Vagina (tissue), 2 donors: ENCODE data around the gene PHKG1. TPM values are rescaled to one million over a fixed set of nuclear protein-coding genes. Genes with fewer than 3 reads are reported as not detected.
"Not testable (repeated sequence)": the region's sequence is repeated elsewhere in the genome, so short reads cannot be mapped to it uniquely, and the experiment has no call there.

Experiments
- DNase-seq, 2 donors: peaks; one replicate each; pipeline ENCODE4 v3.0.0-alpha.2; 2017; ENCODE audit errors: extremely low spot score in 2 of 2
- H3K27ac ChIP-seq: fragments of 200-600 bp; sonication (generic); one replicate; pipeline ENCODE4 v1.5.1; 2019
- H3K27me3 ChIP-seq: fragments of 200-600 bp; sonication (generic); one replicate; pipeline ENCODE4 v1.5.1; 2019
- H3K36me3 ChIP-seq, 2 donors: fragments of 200-600 bp; sonication (generic); one replicate each; pipeline ENCODE4 v1.5.1; 2017 to 2019
- H3K4me1 ChIP-seq: fragments of 200-600 bp; sonication (generic); one replicate; pipeline ENCODE4 v1.5.1; 2019
- H3K4me3 ChIP-seq, 2 donors: fragments of 200-600 bp; sonication (generic); 1 replicate in 1 of 2; 2 replicates in 1 of 2; pipeline ENCODE4 v1.5.1; 2016 to 2019
- H3K9me3 ChIP-seq: fragments of 200-600 bp; sonication (generic); one replicate; pipeline ENCODE4 v1.5.1; 2019
- CTCF ChIP-seq, 3 experiments: fragments of 450-650 bp in 2 of 3; fragments of 200-600 bp in 1 of 3; sonication (generic) in 1 of 3; IDR thresholded peaks; one replicate each; pipeline ENCODE4 v1.5.1; 2017 to 2019; ENCODE audit warnings: antibody characterized with exemption in 3 of 3, mild to moderate bottlenecking in 2 of 3, moderate library complexity in 2 of 3
- POLR2A ChIP-seq, 2 donors: fragments of 450-650 bp; IDR thresholded peaks; one replicate each; pipeline ENCODE4 v1.6.1; 2017; ENCODE audit warnings: antibody characterized with exemption in 2 of 2, mild to moderate bottlenecking in 2 of 2, moderate library complexity in 2 of 2
- POLR2AphosphoS5 ChIP-seq, 2 donors: sonication (generic); formaldehyde crosslinking; IDR thresholded peaks; one replicate each; pipeline ENCODE4 v1.9.0; 2017; ENCODE audit warnings: antibody characterized with exemption in 2 of 2, mild to moderate bottlenecking in 2 of 2, low read depth in 1 of 2; ENCODE audit not compliant: insufficient read depth in 1 of 2
- intact Hi-C: fragments of 100-400 bp; cut with DNase I; formaldehyde crosslinking; loops from one replicate; pipeline ENCODE4 v1.15.1; 2023
- total RNA-seq: library from RNA; depleted of rRNA; stranded (reverse); fragments of >200 nt; gene quantifications from one replicate; pipeline ENCODE4 v1.2.3, GENCODE V29; 2016

PHKG1 gene
- total RNA-seq, 1 donor from 2014 or later, result not detected

GRCh38 chr7:56121440-56121839 lies 28.7 kb upstream of the PHKG1 start:
- TF ChIP-seq POLR2AphosphoS5 (IDR thresholded peaks at IDR 0.05; ENCODE audit: insufficient read depth in 1 of 2, low read depth in 1 of 2) (no peak), CTCF (IDR thresholded peaks at IDR 0.05) (no peak), POLR2A (IDR thresholded peaks at IDR 0.05) (no peak)
- H3K4me1 ChIP-seq, result no peaks in the 10 kb centered on the region
- no peak for DNase-seq
- H3K27ac ChIP-seq, result no peak overlapping the region
- no peak overlapping the region for H3K4me3 ChIP-seq
- H3K36me3 ChIP-seq, result no peaks in the 10 kb centered on the region
- H3K27me3 ChIP-seq, result no peaks in the 10 kb centered on the region
- intact Hi-C loops, result no loop called here
- no peaks in the 10 kb centered on the region for H3K9me3 ChIP-seq

- Histone ChIP-seq H3K9me3 (no peaks in the 10 kb centered on the region), H3K4me1 (peaks cover 9% of the 10 kb centered on the region), H3K4me3 (peak within 1 kb of the TSS; percentile 26 to 27), H3K36me3 (no peaks in the 10 kb centered on the region), H3K27ac (no peak within 1 kb of the TSS), H3K27me3 (no peaks in the 10 kb centered on the region)
- intact Hi-C loops, result no loop called here
- TF ChIP-seq CTCF (IDR thresholded peaks at IDR 0.05), result no peak
- TF ChIP-seq POLR2AphosphoS5 (IDR thresholded peaks at IDR 0.05; ENCODE audit: insufficient read depth in 1 of 2, low read depth in 1 of 2), result no peak
- TF ChIP-seq POLR2A (IDR thresholded peaks at IDR 0.05), result no peak
- DNase-seq, result no peak
These were observed 23.2 kb upstream of the PHKG1 start, which contains the start of gene NUPR2 for GRCh38 chr7:56115852-56116538. TSS of gene NUPR2 (minus strand) at chr7:56116417. CDS start at chr7:56116314, 103 bp downstream.

- H3K4me1 ChIP-seq, H3K27me3 ChIP-seq, H3K36me3 ChIP-seq, DNase-seq, H3K4me3 ChIP-seq, H3K9me3 ChIP-seq, H3K27ac ChIP-seq, intact Hi-C loops: not testable (repeated sequence)
These were observed 19.5 kb upstream of the PHKG1 start for GRCh38 chr7:56112244-56112643.

- Histone ChIP-seq H3K36me3 (no peaks in the 10 kb centered on the region), H3K9me3 (no peaks in the 10 kb centered on the region), H3K27me3 (no peaks in the 10 kb centered on the region), H3K27ac (no peak overlapping the region), H3K4me1 (peaks cover 2% of the 10 kb centered on the region), H3K4me3 (no peak overlapping the region)
- intact Hi-C loops, result no loop called here
- no peak for DNase-seq
- TF ChIP-seq POLR2A (IDR thresholded peaks at IDR 0.05) (no peak), CTCF (IDR thresholded peaks at IDR 0.05) (no peak), POLR2AphosphoS5 (IDR thresholded peaks at IDR 0.05; ENCODE audit: insufficient read depth in 1 of 2, low read depth in 1 of 2) (no peak)
These were observed 17.9 kb upstream of the PHKG1 start for GRCh38 chr7:56110611-56111010.

- TF ChIP-seq POLR2A (IDR thresholded peaks at IDR 0.05) (no peak), POLR2AphosphoS5 (IDR thresholded peaks at IDR 0.05; ENCODE audit: insufficient read depth in 1 of 2, low read depth in 1 of 2) (no peak), CTCF (IDR thresholded peaks at IDR 0.05) (no peak)
- intact Hi-C loops, result no loop called here
- DNase-seq, result no peak
- Histone ChIP-seq H3K4me1 (peaks cover 18% of the 10 kb centered on the region), H3K4me3 (no peak overlapping the region), H3K9me3 (no peaks in the 10 kb centered on the region), H3K27me3 (no peaks in the 10 kb centered on the region), H3K36me3 (peaks cover 0 to 14% of the 10 kb centered on the region in 2 donors), H3K27ac (no peak overlapping the region)
These were observed 15.2 kb upstream of the PHKG1 start for GRCh38 chr7:56107954-56108258.
